OCI-LY7 (cell line): Measurements from ENCODE around the gene ARHGAP19. TPM values are rescaled to one million over a fixed set of nuclear protein-coding genes. Genes with fewer than 3 reads are reported as not detected.

Experiments
- BruUV-seq: library from RNA; stranded (reverse); fragments of 400-500 nt; replicated peaks from 2 replicates; lab custom pipeline; 2021; lab: Mats Ljungman, UMichigan
- CTCF ChIA-PET: fragments of 300-600 bp; sonication (Branson Sonifier 250); formaldehyde crosslinking; loops from one replicate; lab custom pipeline; 2022; ENCODE audit warnings: antibody characterized with exemption; ENCODE audit not compliant: unreplicated experiment; lab: Charles Lee
- POLR2A ChIA-PET: fragments of 300-600 bp; sonication (Branson Sonifier 250); formaldehyde crosslinking; loops from one replicate; lab custom pipeline; 2022; ENCODE audit warnings: antibody characterized with exemption; lab: Charles Lee
- DNase-seq: peaks from one replicate; pipeline ENCODE4 v3.0.0-alpha.2; 2015; ENCODE audit warnings: low spot score
- H2AFZ ChIP-seq: fragments of 200-600 bp; sonication (generic), shearing (Covaris generic); 2 replicates; pipeline ENCODE4 v1.6.1; 2014; ENCODE audit warnings: mild to moderate bottlenecking, antibody characterized with exemption, low read length, moderate library complexity
- H3K27ac ChIP-seq: fragments of 200-600 bp; sonication (generic); 2 replicates; pipeline ENCODE4 v1.5.1; 2014; ENCODE audit warnings: mixed run types, low read depth, mild to moderate bottlenecking, moderate library complexity, low read length, inconsistent platforms; ENCODE audit not compliant: poor library complexity, severe bottlenecking
- H3K36me3 ChIP-seq: fragments of 200-600 bp; sonication (generic); 2 replicates; pipeline ENCODE4 v1.6.1; 2014; ENCODE audit warnings: mild to moderate bottlenecking, antibody characterized with exemption, low read length, moderate library complexity, mixed read lengths; ENCODE audit not compliant: insufficient read depth
- H3K4me1 ChIP-seq: fragments of 200-600 bp; sonication (generic); 2 replicates; pipeline ENCODE4 v1.5.1; 2014; ENCODE audit warnings: mild to moderate bottlenecking, low read length; ENCODE audit not compliant: insufficient read depth, poor library complexity, severe bottlenecking
- H3K4me2 ChIP-seq: fragments of 200-600 bp; sonication (generic); 2 replicates; pipeline ENCODE4 v1.6.1; 2014; ENCODE audit warnings: mild to moderate bottlenecking, low read length
- H3K4me3 ChIP-seq: fragments of 200-600 bp; sonication (generic); 2 replicates; pipeline ENCODE4 v1.5.1; 2014; ENCODE audit warnings: mild to moderate bottlenecking, low read depth, low read length; ENCODE audit not compliant: poor library complexity, severe bottlenecking
- H3K79me2 ChIP-seq: fragments of 200-600 bp; sonication (generic); 2 replicates; pipeline ENCODE4 v1.6.1; 2016; ENCODE audit warnings: low read depth, mild to moderate bottlenecking, low read length, moderate library complexity, mixed read lengths; ENCODE audit not compliant: insufficient read depth
- H3K9me2 ChIP-seq: fragments of 200-600 bp; sonication (generic); 2 replicates; pipeline ENCODE4 v1.6.1; 2016; ENCODE audit warnings: mild to moderate bottlenecking, low read length, mixed read lengths; ENCODE audit not compliant: insufficient read depth
- H3K9me3 ChIP-seq: fragments of 200-600 bp; sonication (generic); 2 replicates; pipeline ENCODE4 v1.6.1; 2014; ENCODE audit warnings: mild to moderate bottlenecking, mixed run types, low read length, mixed read lengths
- H4K20me1 ChIP-seq: fragments of 200-600 bp; sonication (generic); 2 replicates; pipeline ENCODE4 v1.6.1; 2014; ENCODE audit warnings: mild to moderate bottlenecking, antibody characterized with exemption, low read length, moderate library complexity, mixed read lengths; ENCODE audit not compliant: insufficient read depth
- CTCF ChIP-seq: fragments of 200-600 bp; sonication (generic); conservative IDR thresholded peaks from 2 replicates; pipeline ENCODE4 v1.5.1; 2014; ENCODE audit warnings: mild to moderate bottlenecking, antibody characterized with exemption, low read length, moderate library complexity, mixed read lengths
- EZH2phosphoT487 ChIP-seq: fragments of 200-600 bp; sonication (generic); IDR thresholded peaks from 2 replicates; pipeline ENCODE4 v1.6.1; 2018; ENCODE audit warnings: low read depth, borderline replicate concordance, mild to moderate bottlenecking, mixed run types, antibody characterized with exemption, low read length, moderate library complexity, mixed read lengths
- intact Hi-C: fragments of 100-400 bp; cut with micrococcal nuclease; formaldehyde crosslinking; loops from one replicate; pipeline ENCODE4 v1.10.0; 2022; ENCODE audit not compliant: unreplicated experiment
- total RNA-seq, 2 experiments: library from RNA; depleted of rRNA in 1 of 2; stranded (reverse); fragments of >200 nt in 1 of 2; shearing (Covaris generic) in 1 of 2; gene quantifications; 2 replicates each; pipeline ENCODE4 v1.2.3, GENCODE V29; 2014 to 2022

Gene ARHGAP19
- total RNA-seq, 2 experiments from 2014 or later: 34.1 to 60.5 TPM

DNA sequence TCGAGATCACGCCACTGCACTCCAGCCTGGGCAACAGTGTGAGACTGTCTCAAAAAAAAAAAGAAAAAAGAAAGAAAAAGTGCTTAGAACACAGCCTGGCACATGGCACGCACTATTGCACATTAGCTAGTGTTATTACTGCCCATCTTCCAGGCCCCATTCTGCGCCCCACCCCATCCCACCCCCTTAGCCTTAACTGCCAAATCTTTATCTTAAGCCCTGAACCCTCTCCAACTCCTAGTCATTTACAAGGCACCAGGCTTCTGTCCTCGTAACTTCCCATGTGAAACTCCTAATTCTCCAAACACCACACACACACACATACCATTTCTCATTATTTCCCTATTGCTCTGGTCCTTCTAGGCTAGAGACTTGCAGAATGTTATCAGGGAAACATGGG, 37.3 kb upstream of the ARHGAP19 start:
- intact Hi-C loops: loop anchor here (5.0 kb wide), 1 partner anchor 73 kb away; the partner anchor contains the start of gene RRP12
- H3K4me1 ChIP-seq: peaks cover 24% of the 10 kb centered on the region
- H3K9me3 ChIP-seq: no peaks in the 10 kb centered on the region
- no peak for DNase-seq
- POLR2A ChIA-PET: interaction anchor here (4.2 kb wide), 1 partner anchor 10 kb away, joined by 21 read pairs; the partner anchor contains the start of gene FRAT1
- no peaks in the 10 kb centered on the region for H3K9me2 ChIP-seq
- no peaks in the 10 kb centered on the region for H4K20me1 ChIP-seq
- no peak overlapping the region for H2AFZ ChIP-seq
- peaks cover 6% of the 10 kb centered on the region; the same call in 1 of the 2 replicates for H3K36me3 ChIP-seq
- no peak overlapping the region for H3K4me2 ChIP-seq
- no peak for TF ChIP-seq EZH2phosphoT487
- no peak for TF ChIP-seq CTCF
- CTCF ChIA-PET: no interaction called here
- no peaks in the 10 kb centered on the region; the same call in 1 of the 2 replicates for H3K79me2 ChIP-seq
- no peak overlapping the region for H3K27ac ChIP-seq
- BruUV-seq: no TSS peak
- H3K4me3 ChIP-seq: no peak overlapping the region

DNA sequence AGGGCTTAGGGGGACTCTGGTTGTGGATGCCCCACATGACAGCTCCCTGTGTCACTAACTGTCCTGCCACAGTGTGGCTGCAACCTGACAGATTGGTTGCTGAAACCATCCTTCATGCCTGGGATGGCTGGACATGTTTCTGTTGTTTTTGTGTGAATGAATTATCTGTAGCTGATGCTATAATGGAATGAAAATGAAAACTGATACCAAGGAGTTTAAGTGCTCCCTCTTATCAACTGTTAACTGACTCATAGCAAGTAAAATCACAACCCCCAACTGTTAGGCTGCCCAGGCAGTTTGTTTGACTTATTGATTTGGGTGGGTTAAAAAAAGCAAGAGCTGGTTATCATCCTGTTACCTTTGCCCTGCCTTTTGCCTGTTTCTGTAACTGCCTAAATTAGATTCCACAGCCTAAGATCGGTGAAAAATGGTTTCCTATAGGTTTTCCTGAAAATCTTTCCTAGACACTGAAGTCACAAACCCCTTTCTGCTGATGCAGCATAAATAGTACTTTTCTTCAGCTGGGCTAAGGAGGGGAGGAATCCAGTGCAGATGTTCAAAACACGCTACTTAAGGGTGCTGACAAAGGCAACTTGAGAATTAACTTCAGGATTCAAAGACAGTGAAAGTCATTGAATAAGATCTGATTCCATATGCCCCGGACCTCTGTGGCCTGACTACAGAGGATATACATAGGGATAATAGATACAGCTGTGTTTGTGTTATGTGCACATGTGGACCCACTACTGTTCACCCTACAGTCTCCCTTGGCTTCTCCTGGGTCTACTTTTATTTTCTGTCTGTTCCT, 36.4 kb upstream of the ARHGAP19 start:
- CTCF ChIA-PET: no interaction called here

More for the DNA sequence above, 36.4 kb upstream of the ARHGAP19 start:
- H3K4me1 ChIP-seq: peaks cover 24% of the 10 kb centered on the region
- peaks cover 6% of the 10 kb centered on the region; the same call in 1 of the 2 replicates for H3K36me3 ChIP-seq
- no peaks in the 10 kb centered on the region for H3K9me3 ChIP-seq
- no peak overlapping the region for H3K4me2 ChIP-seq
- POLR2A ChIA-PET: interaction anchor here (4.2 kb wide), 1 partner anchor 10 kb away, joined by 21 read pairs; the partner anchor contains the start of gene FRAT1
- H2AFZ ChIP-seq: no peak overlapping the region
- no peak overlapping the region for H3K27ac ChIP-seq
- H3K9me2 ChIP-seq: no peaks in the 10 kb centered on the region
- H3K4me3 ChIP-seq: no peak overlapping the region
- no TSS peak for BruUV-seq
- no peaks in the 10 kb centered on the region for H4K20me1 ChIP-seq
- intact Hi-C loops: no loop called here
- DNase-seq: no peak
- TF ChIP-seq EZH2phosphoT487 (no peak), CTCF (no peak)
- H3K79me2 ChIP-seq: no peaks in the 10 kb centered on the region; the same call in 1 of the 2 replicates
